ENCODE results near the gene REG4.
"Not testable (repeated sequence)": the region's sequence is repeated elsewhere in the genome, so short reads cannot be mapped to it uniquely, and the experiment has no call there.

Gene REG4

GRCh38 chr1:119794230-119794875 is 16.9 kb downstream of the REG4 start:
- Histone ChIP-seq H3K27ac (ENCODE audit: low read length) (no peak overlapping the region), H3K79me2 (ENCODE audit: low read length) (no peaks in the 10 kb centered on the region), H3K4me3 (ENCODE audit: low read length) (no peak overlapping the region), H3K9me3 (ENCODE audit: insufficient read depth, low read length) (no peaks in the 10 kb centered on the region), H4K20me1 (ENCODE audit: insufficient read depth, low read length) (no peaks in the 10 kb centered on the region), H3K36me3 (replicated peaks; ENCODE audit: low read depth, low read length) (no peaks in the 10 kb centered on the region), H3K27me3 (ENCODE audit: low read depth, low read length) (peaks cover 4% of the 10 kb centered on the region; the same call in 1 of the 2 replicates), H3K4me2 (ENCODE audit: low read length) (no peak overlapping the region), H3K4me1 (ENCODE audit: low read length) (peaks cover 13% of the 10 kb centered on the region), H2AFZ (ENCODE audit: low read depth, low read length) (no peak overlapping the region), H3K9ac (ENCODE audit: low read length) (no peak overlapping the region)
- TF ChIP-seq EZH2phosphoT487 (IDR thresholded peaks at IDR 0.05; ENCODE audit: low read depth) (no peak), CTCF (IDR thresholded peaks at IDR 0.05; ENCODE audit: low read depth, low read length) (no peak)

- no peak overlapping the region for H3K4me2 ChIP-seq (ENCODE audit: low read length)
- H3K79me2 ChIP-seq (ENCODE audit: low read length): no peaks in the 10 kb centered on the region
These were observed 19.9 kb downstream of the REG4 start for GRCh38 chr1:119791377-119791776.

GRCh38 chr1:119790451-119791198 is 20.6 kb downstream of the REG4 start:
- no peaks in the 10 kb centered on the region for H4K20me1 ChIP-seq (ENCODE audit: insufficient read depth, low read length)
- H3K36me3 ChIP-seq (replicated peaks; ENCODE audit: low read depth, low read length): no peaks in the 10 kb centered on the region
- H3K79me2 ChIP-seq (ENCODE audit: low read length): no peaks in the 10 kb centered on the region
- no peak overlapping the region for H3K9ac ChIP-seq (ENCODE audit: low read length)
- H3K27ac ChIP-seq (ENCODE audit: low read length): no peak overlapping the region
- H3K4me2 ChIP-seq (ENCODE audit: low read length): no peak overlapping the region
- no peak overlapping the region for H3K4me3 ChIP-seq (ENCODE audit: low read length)
- no peak for TF ChIP-seq EZH2phosphoT487 (IDR thresholded peaks at IDR 0.05; ENCODE audit: low read depth)
- TF ChIP-seq CTCF (IDR thresholded peaks at IDR 0.05; ENCODE audit: low read depth, low read length): no peak
- no peak overlapping the region for H2AFZ ChIP-seq (ENCODE audit: low read depth, low read length)
- peaks cover 14% of the 10 kb centered on the region for H3K27me3 ChIP-seq (ENCODE audit: low read depth, low read length)
- no peaks in the 10 kb centered on the region for H3K9me3 ChIP-seq (ENCODE audit: insufficient read depth, low read length)
- peaks cover 11% of the 10 kb centered on the region for H3K4me1 ChIP-seq (ENCODE audit: low read length)

More at GRCh38 chr1:119791377-119791776, 19.9 kb downstream of the REG4 start:
- peaks cover 8% of the 10 kb centered on the region for H3K4me1 ChIP-seq (ENCODE audit: low read length)
- H2AFZ ChIP-seq (ENCODE audit: low read depth, low read length): no peak overlapping the region
- no peak overlapping the region for H3K4me3 ChIP-seq (ENCODE audit: low read length)
- H3K9me3 ChIP-seq (ENCODE audit: insufficient read depth, low read length): no peaks in the 10 kb centered on the region
- H3K27me3 ChIP-seq (ENCODE audit: low read depth, low read length): peaks cover 14% of the 10 kb centered on the region
- no peak overlapping the region for H3K27ac ChIP-seq (ENCODE audit: low read length)
- H3K9ac ChIP-seq (ENCODE audit: low read length): no peak overlapping the region
- TF ChIP-seq CTCF (IDR thresholded peaks at IDR 0.05; ENCODE audit: low read depth, low read length): no peak
- no peak for TF ChIP-seq EZH2phosphoT487 (IDR thresholded peaks at IDR 0.05; ENCODE audit: low read depth)
- H3K36me3 ChIP-seq (replicated peaks; ENCODE audit: low read depth, low read length): no peaks in the 10 kb centered on the region
- H4K20me1 ChIP-seq (ENCODE audit: insufficient read depth, low read length): no peaks in the 10 kb centered on the region

- H3K9ac ChIP-seq (ENCODE audit: low read length): no peak overlapping the region
- TF ChIP-seq EZH2phosphoT487 (IDR thresholded peaks at IDR 0.05; ENCODE audit: low read depth) (no peak), CTCF (IDR thresholded peaks at IDR 0.05; ENCODE audit: low read depth, low read length) (no peak)
- H3K4me2 ChIP-seq (ENCODE audit: low read length): no peak overlapping the region
- H3K27ac ChIP-seq (ENCODE audit: low read length): no peak overlapping the region
- no peak overlapping the region for H3K4me3 ChIP-seq (ENCODE audit: low read length)
- no peaks in the 10 kb centered on the region for H3K36me3 ChIP-seq (replicated peaks; ENCODE audit: low read depth, low read length)
- H3K79me2 ChIP-seq (ENCODE audit: low read length): no peaks in the 10 kb centered on the region
- peaks cover 31% of the 10 kb centered on the region for H3K27me3 ChIP-seq (ENCODE audit: low read depth, low read length)
- H3K4me1 ChIP-seq (ENCODE audit: low read length): peaks cover 11% of the 10 kb centered on the region
- no peaks in the 10 kb centered on the region for H3K9me3 ChIP-seq (ENCODE audit: insufficient read depth, low read length)
- H4K20me1 ChIP-seq (ENCODE audit: insufficient read depth, low read length): no peaks in the 10 kb centered on the region
- no peak overlapping the region for H2AFZ ChIP-seq (ENCODE audit: low read depth, low read length)
These were observed 23.5 kb downstream of the REG4 start for GRCh38 chr1:119787776-119788175.

GRCh38 chr1:119786473-119787050 is 24.7 kb downstream of the REG4 start:
- not testable (repeated sequence) for H3K4me1 ChIP-seq (ENCODE audit: low read length); H3K36me3 ChIP-seq (replicated peaks; ENCODE audit: low read depth, low read length); H3K9me3 ChIP-seq (ENCODE audit: insufficient read depth, low read length); H3K79me2 ChIP-seq (ENCODE audit: low read length); H3K4me2 ChIP-seq (ENCODE audit: low read length); H4K20me1 ChIP-seq (ENCODE audit: insufficient read depth, low read length); H3K4me3 ChIP-seq (ENCODE audit: low read length); H2AFZ ChIP-seq (ENCODE audit: low read depth, low read length); H3K27ac ChIP-seq (ENCODE audit: low read length); H3K9ac ChIP-seq (ENCODE audit: low read length)
- H3K27me3 ChIP-seq (ENCODE audit: low read depth, low read length): peaks cover 40% of the 10 kb centered on the region

- not testable (repeated sequence) for H3K79me2 ChIP-seq (ENCODE audit: low read length); H2AFZ ChIP-seq (ENCODE audit: low read depth, low read length)
These were observed 25.2 kb downstream of the REG4 start for GRCh38 chr1:119786046-119786445.

More at GRCh38 chr1:119786046-119786445, 25.2 kb downstream of the REG4 start:
- H3K4me1 ChIP-seq (ENCODE audit: low read length); H3K9me3 ChIP-seq (ENCODE audit: insufficient read depth, low read length); H3K27ac ChIP-seq (ENCODE audit: low read length); H3K4me3 ChIP-seq (ENCODE audit: low read length); H4K20me1 ChIP-seq (ENCODE audit: insufficient read depth, low read length); H3K9ac ChIP-seq (ENCODE audit: low read length); H3K4me2 ChIP-seq (ENCODE audit: low read length); H3K36me3 ChIP-seq (replicated peaks; ENCODE audit: low read depth, low read length): not testable (repeated sequence)
- H3K27me3 ChIP-seq (ENCODE audit: low read depth, low read length): peaks cover 44% of the 10 kb centered on the region

Data from OCI-LY3 (cell line).